SK-N-SH (cell line): Measurements from ENCODE around the gene BICD2.

ENCODE experiments used
- EP300 ChIP-seq, 2 experiments: IDR thresholded peaks; 2 replicates each; pipeline versions ENCODE4 v1.4.0 to v1.6.1; 2012; ENCODE audit warnings: borderline replicate concordance in 1 of 2, low read depth in 1 of 2, low read length in 1 of 2
- MEF2A ChIP-seq: IDR thresholded peaks from 2 replicates; pipeline ENCODE4 v1.4.0; 2012; ENCODE audit warnings: low read depth, borderline replicate concordance
- MXI1 ChIP-seq: IDR thresholded peaks from 2 replicates; pipeline ENCODE4 v1.6.1; 2012; ENCODE audit warnings: mild to moderate bottlenecking, low read depth, low read length, improper control_type of control experiment
- POLR2AphosphoS5 ChIP-seq: IDR thresholded peaks from 2 replicates; pipeline ENCODE4 v1.6.1; 2012; ENCODE audit warnings: low read depth, low read length
- RAD21 ChIP-seq: IDR thresholded peaks from 2 replicates; pipeline ENCODE4 v1.6.1; 2012; ENCODE audit warnings: mild to moderate bottlenecking, low read length
- RCOR1 ChIP-seq: fragments of 150-350 bp; IDR thresholded peaks from 2 replicates; pipeline ENCODE4 v1.6.1; 2017; ENCODE audit warnings: antibody characterized with exemption, low read length
- SIN3A ChIP-seq: IDR thresholded peaks from 2 replicates; pipeline ENCODE4 v1.6.1; 2012; ENCODE audit warnings: low read depth, mild to moderate bottlenecking, low read length, moderate library complexity, borderline replicate concordance
- SMC3 ChIP-seq: IDR thresholded peaks from 2 replicates; pipeline ENCODE4 v1.6.1; 2012; ENCODE audit warnings: low read depth, low read length, improper control_type of control experiment
- YY1 ChIP-seq: IDR thresholded peaks from 2 replicates; pipeline ENCODE4 v1.4.0; 2012; ENCODE audit warnings: low read depth, mild to moderate bottlenecking
- TF ChIP-seq, protein P1 (sequence below): IDR thresholded peaks from 2 replicates; pipeline ENCODE4 v1.4.0; 2012; ENCODE audit warnings: low read depth
- TF ChIP-seq, protein P2 (sequence below): fragments of 200-600 bp; sonication (generic); IDR thresholded peaks from 2 replicates; pipeline ENCODE4 v1.6.1; 2017; ENCODE audit warnings: antibody characterized with exemption, mild to moderate bottlenecking, moderate library complexity
- TF ChIP-seq, protein P3 (sequence below): fragments of 150-350 bp; IDR thresholded peaks from 2 replicates; pipeline ENCODE4 v1.6.1; 2017; ENCODE audit warnings: antibody characterized with exemption, low read length, low read depth, borderline replicate concordance
- TF ChIP-seq, protein P4 (sequence below): IDR thresholded peaks from 2 replicates; pipeline ENCODE4 v1.6.1; 2012; ENCODE audit warnings: mild to moderate bottlenecking, low read depth, low read length, moderate library complexity

DNA sequence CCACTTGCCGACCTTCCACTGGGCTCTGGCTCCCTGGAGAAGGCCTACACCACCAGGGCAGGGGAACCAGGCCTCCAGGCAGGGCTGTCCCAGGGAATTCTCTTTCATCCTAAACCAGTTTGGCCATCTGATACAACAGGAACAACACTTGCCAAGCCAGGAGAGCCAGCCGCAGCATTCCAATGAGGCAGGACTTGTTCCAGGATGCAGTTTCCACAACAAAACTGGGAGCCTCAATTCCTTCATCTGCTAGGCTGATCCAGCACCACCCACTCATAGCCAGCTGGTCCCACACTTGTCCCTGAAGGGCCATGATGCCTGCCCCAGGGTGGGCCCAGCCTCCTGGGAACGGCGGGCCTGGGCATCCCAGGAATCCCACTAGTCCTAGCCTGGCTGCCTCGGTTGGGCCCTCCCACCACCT, 26.0 kb downstream of the BICD2 start:
- TF ChIP-seq, protein P1, sequence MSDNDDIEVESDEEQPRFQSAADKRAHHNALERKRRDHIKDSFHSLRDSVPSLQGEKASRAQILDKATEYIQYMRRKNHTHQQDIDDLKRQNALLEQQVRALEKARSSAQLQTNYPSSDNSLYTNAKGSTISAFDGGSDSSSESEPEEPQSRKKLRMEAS: no peak
- TF ChIP-seq SMC3 (no peak), YY1 (no peak), SIN3A (no peak), RCOR1 (no peak), EP300 (IDR thresholded peaks at IDR 0.05; ENCODE audit: borderline replicate concordance in 1 of 2, low read depth in 1 of 2, low read length in 1 of 2) (no peak), POLR2AphosphoS5 (no peak), MXI1 (no peak), RAD21 (no peak), MEF2A (no peak)
- TF ChIP-seq, protein P2, sequence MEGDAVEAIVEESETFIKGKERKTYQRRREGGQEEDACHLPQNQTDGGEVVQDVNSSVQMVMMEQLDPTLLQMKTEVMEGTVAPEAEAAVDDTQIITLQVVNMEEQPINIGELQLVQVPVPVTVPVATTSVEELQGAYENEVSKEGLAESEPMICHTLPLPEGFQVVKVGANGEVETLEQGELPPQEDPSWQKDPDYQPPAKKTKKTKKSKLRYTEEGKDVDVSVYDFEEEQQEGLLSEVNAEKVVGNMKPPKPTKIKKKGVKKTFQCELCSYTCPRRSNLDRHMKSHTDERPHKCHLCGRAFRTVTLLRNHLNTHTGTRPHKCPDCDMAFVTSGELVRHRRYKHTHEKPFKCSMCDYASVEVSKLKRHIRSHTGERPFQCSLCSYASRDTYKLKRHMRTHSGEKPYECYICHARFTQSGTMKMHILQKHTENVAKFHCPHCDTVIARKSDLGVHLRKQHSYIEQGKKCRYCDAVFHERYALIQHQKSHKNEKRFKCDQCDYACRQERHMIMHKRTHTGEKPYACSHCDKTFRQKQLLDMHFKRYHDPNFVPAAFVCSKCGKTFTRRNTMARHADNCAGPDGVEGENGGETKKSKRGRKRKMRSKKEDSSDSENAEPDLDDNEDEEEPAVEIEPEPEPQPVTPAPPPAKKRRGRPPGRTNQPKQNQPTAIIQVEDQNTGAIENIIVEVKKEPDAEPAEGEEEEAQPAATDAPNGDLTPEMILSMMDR: no peak
- TF ChIP-seq, protein P3, sequence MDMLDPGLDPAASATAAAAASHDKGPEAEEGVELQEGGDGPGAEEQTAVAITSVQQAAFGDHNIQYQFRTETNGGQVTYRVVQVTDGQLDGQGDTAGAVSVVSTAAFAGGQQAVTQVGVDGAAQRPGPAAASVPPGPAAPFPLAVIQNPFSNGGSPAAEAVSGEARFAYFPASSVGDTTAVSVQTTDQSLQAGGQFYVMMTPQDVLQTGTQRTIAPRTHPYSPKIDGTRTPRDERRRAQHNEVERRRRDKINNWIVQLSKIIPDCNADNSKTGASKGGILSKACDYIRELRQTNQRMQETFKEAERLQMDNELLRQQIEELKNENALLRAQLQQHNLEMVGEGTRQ: no peak
- TF ChIP-seq, protein P4, sequence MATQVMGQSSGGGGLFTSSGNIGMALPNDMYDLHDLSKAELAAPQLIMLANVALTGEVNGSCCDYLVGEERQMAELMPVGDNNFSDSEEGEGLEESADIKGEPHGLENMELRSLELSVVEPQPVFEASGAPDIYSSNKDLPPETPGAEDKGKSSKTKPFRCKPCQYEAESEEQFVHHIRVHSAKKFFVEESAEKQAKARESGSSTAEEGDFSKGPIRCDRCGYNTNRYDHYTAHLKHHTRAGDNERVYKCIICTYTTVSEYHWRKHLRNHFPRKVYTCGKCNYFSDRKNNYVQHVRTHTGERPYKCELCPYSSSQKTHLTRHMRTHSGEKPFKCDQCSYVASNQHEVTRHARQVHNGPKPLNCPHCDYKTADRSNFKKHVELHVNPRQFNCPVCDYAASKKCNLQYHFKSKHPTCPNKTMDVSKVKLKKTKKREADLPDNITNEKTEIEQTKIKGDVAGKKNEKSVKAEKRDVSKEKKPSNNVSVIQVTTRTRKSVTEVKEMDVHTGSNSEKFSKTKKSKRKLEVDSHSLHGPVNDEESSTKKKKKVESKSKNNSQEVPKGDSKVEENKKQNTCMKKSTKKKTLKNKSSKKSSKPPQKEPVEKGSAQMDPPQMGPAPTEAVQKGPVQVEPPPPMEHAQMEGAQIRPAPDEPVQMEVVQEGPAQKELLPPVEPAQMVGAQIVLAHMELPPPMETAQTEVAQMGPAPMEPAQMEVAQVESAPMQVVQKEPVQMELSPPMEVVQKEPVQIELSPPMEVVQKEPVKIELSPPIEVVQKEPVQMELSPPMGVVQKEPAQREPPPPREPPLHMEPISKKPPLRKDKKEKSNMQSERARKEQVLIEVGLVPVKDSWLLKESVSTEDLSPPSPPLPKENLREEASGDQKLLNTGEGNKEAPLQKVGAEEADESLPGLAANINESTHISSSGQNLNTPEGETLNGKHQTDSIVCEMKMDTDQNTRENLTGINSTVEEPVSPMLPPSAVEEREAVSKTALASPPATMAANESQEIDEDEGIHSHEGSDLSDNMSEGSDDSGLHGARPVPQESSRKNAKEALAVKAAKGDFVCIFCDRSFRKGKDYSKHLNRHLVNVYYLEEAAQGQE: no peak
